Endodermal cell (in vitro differentiated cells): ENCODE data around the gene LDLRAD4. TPM values are rescaled to one million over a fixed set of nuclear protein-coding genes. Genes with fewer than 3 reads are reported as not detected.

Source experiments
- DNase-seq: peaks from one replicate; pipeline ENCODE4 v3.0.0-alpha.2; 2017
- H3K27ac ChIP-seq: 2 replicates; pipeline ENCODE4 v1.5.1; 2013; ENCODE audit warnings: mild to moderate bottlenecking, low read depth, low read length, moderate library complexity
- H3K27me3 ChIP-seq: 2 replicates; pipeline ENCODE4 v1.6.1; 2013; ENCODE audit warnings: mild to moderate bottlenecking, low read length, moderate library complexity; ENCODE audit not compliant: insufficient read depth, control insufficient read depth, poor library complexity, severe bottlenecking
- H3K36me3 ChIP-seq: 2 replicates; pipeline ENCODE4 v1.7.0; 2013; ENCODE audit warnings: mild to moderate bottlenecking, low read length, moderate library complexity; ENCODE audit not compliant: control insufficient read depth, insufficient read depth
- H3K4me1 ChIP-seq: one replicate; pipeline ENCODE4 v1.7.0; 2013; ENCODE audit warnings: low read length; ENCODE audit not compliant: control insufficient read depth, insufficient read depth
- H3K4me3 ChIP-seq: 2 replicates; pipeline ENCODE4 v1.5.1; 2013; ENCODE audit warnings: mild to moderate bottlenecking, low read length, moderate library complexity
- H3K9ac ChIP-seq: 2 replicates; pipeline ENCODE4 v1.6.1; 2013; ENCODE audit warnings: mild to moderate bottlenecking, low read length, moderate library complexity; ENCODE audit not compliant: poor library complexity, severe bottlenecking; ENCODE audit errors: extremely low read depth
- H3K9me3 ChIP-seq: 2 replicates; pipeline ENCODE4 v1.6.1; 2013; ENCODE audit warnings: mild to moderate bottlenecking, low read length, moderate library complexity; ENCODE audit not compliant: control insufficient read depth
- H3K27ac Mint-ChIP-seq: 2 replicates; pipeline ENCODE4 v1.8.0; 2020; ENCODE audit warnings: mixed read lengths
- H3K27me3 Mint-ChIP-seq: 2 replicates; pipeline ENCODE4 v1.8.0; 2021; ENCODE audit warnings: mild to moderate bottlenecking, mixed read lengths; ENCODE audit not compliant: insufficient read depth
- H3K36me3 Mint-ChIP-seq: 2 replicates; pipeline ENCODE4 v1.8.0; 2020; ENCODE audit warnings: low read depth, mixed read lengths
- H3K4me1 Mint-ChIP-seq: 2 replicates; pipeline ENCODE4 v1.8.0; 2020; ENCODE audit warnings: mixed read lengths
- H3K4me3 Mint-ChIP-seq: 2 replicates; pipeline ENCODE4 v1.8.0; 2020; ENCODE audit warnings: mild to moderate bottlenecking, moderate library complexity, mixed read lengths
- H3K9me3 Mint-ChIP-seq: 2 replicates; pipeline ENCODE4 v1.8.0; 2020; ENCODE audit warnings: mild to moderate bottlenecking, mixed read lengths
- WGBS, 2 experiments: methylation state at CpG; one replicate each; pipeline versions ENCODE4 v1.1.5 to v1.1.7; 2013; ENCODE audit warnings: missing lambda C conversion rate in 2 of 2, mixed read lengths in 1 of 2; ENCODE audit not compliant: insufficient coverage in 1 of 2, insufficient read length in 1 of 2; 5-methylcytosine and 5-hydroxymethylcytosine counted together
- total RNA-seq, 2 donors: library from RNA; stranded (reverse); fragmentation: NEBNext Ultra II Directional in 1 of 2; extraction: Animal tissue kit (Norgen Biotek cat#: 25700) in 1 of 2; gene quantifications; 2 replicates in 1 of 2; 3 replicates in 1 of 2; pipeline ENCODE4 v1.2.1, GENCODE V29; 2021
- TF ChIP-seq, protein P1 (sequence below): fragments of 200-600 bp; sonication (generic); conservative IDR thresholded peaks from 2 replicates; pipeline ENCODE4 v1.5.0; 2021; ENCODE audit warnings: antibody characterized with exemption, mild to moderate bottlenecking

The LDLRAD4 gene
- total RNA-seq, 2 donors from 2014 or later = 14.9 to 15.1 TPM

DNA sequence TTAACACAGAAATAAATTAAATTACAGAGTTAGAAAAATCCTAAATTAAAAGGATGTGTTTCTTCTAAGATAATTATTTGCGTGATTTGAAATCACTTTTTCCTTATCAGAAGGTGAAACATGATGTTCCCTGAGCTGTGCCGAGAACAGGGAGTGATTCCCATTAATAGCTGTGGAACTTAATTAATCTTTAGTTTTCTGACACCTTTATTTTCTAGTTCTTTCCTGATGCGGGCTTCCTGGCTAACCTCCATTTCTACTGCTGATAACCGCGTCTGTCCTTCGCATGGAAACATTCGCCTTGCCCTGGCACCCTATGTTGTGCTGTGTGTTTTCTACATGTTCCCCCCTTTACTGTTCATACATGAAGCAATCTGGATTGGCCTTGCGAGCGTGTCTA, 334.9 kb downstream of the LDLRAD4 start:
- H3K4me3 Mint-ChIP-seq = no peak overlapping the region
- no peak overlapping the region for H3K4me3 ChIP-seq
- peaks cover 16% of the 10 kb centered on the region for H3K4me1 Mint-ChIP-seq
- 95 to 99% methylated on average over 8 to 9 of the region's 9 CpGs for WGBS, 2 experiments
- H3K9ac ChIP-seq = no peak overlapping the region
- H3K9me3 ChIP-seq = no peaks in the 10 kb centered on the region
- H3K27me3 ChIP-seq = no peaks in the 10 kb centered on the region
- H3K36me3 ChIP-seq = no peaks in the 10 kb centered on the region
- H3K27ac ChIP-seq = no peak overlapping the region
- TF ChIP-seq, protein P1, sequence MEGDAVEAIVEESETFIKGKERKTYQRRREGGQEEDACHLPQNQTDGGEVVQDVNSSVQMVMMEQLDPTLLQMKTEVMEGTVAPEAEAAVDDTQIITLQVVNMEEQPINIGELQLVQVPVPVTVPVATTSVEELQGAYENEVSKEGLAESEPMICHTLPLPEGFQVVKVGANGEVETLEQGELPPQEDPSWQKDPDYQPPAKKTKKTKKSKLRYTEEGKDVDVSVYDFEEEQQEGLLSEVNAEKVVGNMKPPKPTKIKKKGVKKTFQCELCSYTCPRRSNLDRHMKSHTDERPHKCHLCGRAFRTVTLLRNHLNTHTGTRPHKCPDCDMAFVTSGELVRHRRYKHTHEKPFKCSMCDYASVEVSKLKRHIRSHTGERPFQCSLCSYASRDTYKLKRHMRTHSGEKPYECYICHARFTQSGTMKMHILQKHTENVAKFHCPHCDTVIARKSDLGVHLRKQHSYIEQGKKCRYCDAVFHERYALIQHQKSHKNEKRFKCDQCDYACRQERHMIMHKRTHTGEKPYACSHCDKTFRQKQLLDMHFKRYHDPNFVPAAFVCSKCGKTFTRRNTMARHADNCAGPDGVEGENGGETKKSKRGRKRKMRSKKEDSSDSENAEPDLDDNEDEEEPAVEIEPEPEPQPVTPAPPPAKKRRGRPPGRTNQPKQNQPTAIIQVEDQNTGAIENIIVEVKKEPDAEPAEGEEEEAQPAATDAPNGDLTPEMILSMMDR = no peak
- no peaks in the 10 kb centered on the region for H3K9me3 Mint-ChIP-seq
- no peaks in the 10 kb centered on the region for H3K27me3 Mint-ChIP-seq
- no peaks in the 10 kb centered on the region for H3K36me3 Mint-ChIP-seq
- no peak for DNase-seq
- H3K4me1 ChIP-seq = no peaks in the 10 kb centered on the region
- H3K27ac Mint-ChIP-seq = no peak overlapping the region

- 85 to 100% methylated on average over 2 of the region's 2 CpGs for WGBS, 2 experiments
- Histone ChIP-seq H3K27me3 (no peaks in the 10 kb centered on the region), H3K9me3 (no peaks in the 10 kb centered on the region), H3K36me3 (no peaks in the 10 kb centered on the region), H3K4me1 (no peaks in the 10 kb centered on the region), H3K27ac (no peak overlapping the region), H3K9ac (no peak overlapping the region), H3K4me3 (no peak overlapping the region)
- H3K9me3 Mint-ChIP-seq = no peaks in the 10 kb centered on the region
- DNase-seq = no peak
- peaks cover 16% of the 10 kb centered on the region for H3K4me1 Mint-ChIP-seq
- no peak overlapping the region for H3K4me3 Mint-ChIP-seq
- H3K27ac Mint-ChIP-seq = no peak overlapping the region
- no peaks in the 10 kb centered on the region for H3K36me3 Mint-ChIP-seq
- H3K27me3 Mint-ChIP-seq = no peaks in the 10 kb centered on the region
- TF ChIP-seq, protein P1 = no peak
These were observed 336.6 kb downstream of the LDLRAD4 start for GRCh38 chr18:13555192-13555591.

DNA sequence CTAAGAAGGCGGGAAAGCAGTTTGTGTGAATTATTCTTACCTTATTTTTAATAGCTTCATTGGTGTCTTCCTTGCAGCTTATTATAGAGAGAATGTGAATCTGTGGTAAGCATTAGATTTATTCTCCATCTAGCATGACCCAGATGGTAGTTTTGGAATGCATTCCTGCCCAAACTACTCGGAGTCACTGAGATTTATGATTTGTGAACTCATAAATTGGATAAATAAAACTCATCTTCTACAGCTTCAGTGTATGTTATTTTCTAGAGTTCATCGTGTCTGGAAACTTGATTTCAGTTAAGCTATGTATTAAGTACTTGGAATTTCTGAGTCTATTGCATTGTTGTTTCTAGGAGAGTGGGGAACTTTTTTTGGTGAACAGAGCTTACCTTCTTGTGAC, 337.3 kb downstream of the LDLRAD4 start:
- Mint-ChIP-seq H3K27ac (no peak overlapping the region), H3K36me3 (no peaks in the 10 kb centered on the region), H3K27me3 (no peaks in the 10 kb centered on the region), H3K9me3 (no peaks in the 10 kb centered on the region), H3K4me3 (no peak overlapping the region), H3K4me1 (peaks cover 16% of the 10 kb centered on the region)
- Histone ChIP-seq H3K9me3 (no peaks in the 10 kb centered on the region), H3K9ac (no peak overlapping the region), H3K27me3 (no peaks in the 10 kb centered on the region), H3K27ac (no peak overlapping the region), H3K4me3 (no peak overlapping the region), H3K36me3 (no peaks in the 10 kb centered on the region), H3K4me1 (no peaks in the 10 kb centered on the region)
- DNase-seq = no peak
- 80 to 81% methylated on average over 2 to 3 of the region's 3 CpGs for WGBS, 2 experiments
- TF ChIP-seq, protein P1 = no peak
